Fibroblast of villous mesenchyme (primary cell): Measurements from ENCODE around the gene LYPD8. TPM values are rescaled to one million over a fixed set of nuclear protein-coding genes. Genes with fewer than 3 reads are reported as not detected.
"Not testable (repeated sequence)": the region's sequence is repeated elsewhere in the genome, so short reads cannot be mapped to it uniquely, and the experiment has no call there.

Source experiments
- DNase-seq: peaks from one replicate; pipeline ENCODE4 v3.0.0-alpha.2; 2010; ENCODE audit warnings: low read depth
- H3K4me3 ChIP-seq: 2 replicates; pipeline ENCODE4 v1.5.1; 2011; ENCODE audit warnings: low read depth, mild to moderate bottlenecking, low read length
- total RNA-seq: library from RNA; depleted of rRNA; stranded (reverse); fragments of >200 nt; gene quantifications from 2 replicates; pipeline ENCODE4 v1.2.3, GENCODE V29; 2012
- TF ChIP-seq, protein P1 (sequence below): IDR thresholded peaks from 2 replicates; pipeline ENCODE4 v1.5.1; 2012; ENCODE audit warnings: low read depth, mild to moderate bottlenecking, low read length; ENCODE audit not compliant: insufficient read depth

LYPD8 gene
- total RNA-seq, 1 donor: not detected

DNA sequence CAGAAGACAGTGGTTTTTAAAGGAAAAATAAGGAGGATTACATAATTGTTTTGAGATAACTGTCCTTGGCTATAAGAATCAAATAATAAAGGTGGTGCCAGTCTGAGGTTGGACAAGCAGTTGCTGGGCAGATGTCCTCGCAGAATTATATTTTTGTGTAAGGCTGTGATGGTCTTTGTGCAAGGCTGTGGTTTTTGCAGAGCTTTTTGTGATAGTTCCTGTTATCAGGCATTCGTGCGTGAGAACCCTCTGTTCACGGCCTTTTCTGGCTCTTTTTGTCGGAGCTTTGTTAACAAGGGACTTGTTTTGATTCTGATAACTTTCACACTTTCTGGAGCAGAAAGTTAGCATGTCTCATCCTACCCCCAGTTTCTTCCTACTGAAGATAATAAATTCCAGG, 36.8 kb upstream of the LYPD8 start:
- no peak overlapping the region for H3K4me3 ChIP-seq
- TF ChIP-seq, protein P1, sequence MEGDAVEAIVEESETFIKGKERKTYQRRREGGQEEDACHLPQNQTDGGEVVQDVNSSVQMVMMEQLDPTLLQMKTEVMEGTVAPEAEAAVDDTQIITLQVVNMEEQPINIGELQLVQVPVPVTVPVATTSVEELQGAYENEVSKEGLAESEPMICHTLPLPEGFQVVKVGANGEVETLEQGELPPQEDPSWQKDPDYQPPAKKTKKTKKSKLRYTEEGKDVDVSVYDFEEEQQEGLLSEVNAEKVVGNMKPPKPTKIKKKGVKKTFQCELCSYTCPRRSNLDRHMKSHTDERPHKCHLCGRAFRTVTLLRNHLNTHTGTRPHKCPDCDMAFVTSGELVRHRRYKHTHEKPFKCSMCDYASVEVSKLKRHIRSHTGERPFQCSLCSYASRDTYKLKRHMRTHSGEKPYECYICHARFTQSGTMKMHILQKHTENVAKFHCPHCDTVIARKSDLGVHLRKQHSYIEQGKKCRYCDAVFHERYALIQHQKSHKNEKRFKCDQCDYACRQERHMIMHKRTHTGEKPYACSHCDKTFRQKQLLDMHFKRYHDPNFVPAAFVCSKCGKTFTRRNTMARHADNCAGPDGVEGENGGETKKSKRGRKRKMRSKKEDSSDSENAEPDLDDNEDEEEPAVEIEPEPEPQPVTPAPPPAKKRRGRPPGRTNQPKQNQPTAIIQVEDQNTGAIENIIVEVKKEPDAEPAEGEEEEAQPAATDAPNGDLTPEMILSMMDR: no peak
- no peak for DNase-seq

DNA sequence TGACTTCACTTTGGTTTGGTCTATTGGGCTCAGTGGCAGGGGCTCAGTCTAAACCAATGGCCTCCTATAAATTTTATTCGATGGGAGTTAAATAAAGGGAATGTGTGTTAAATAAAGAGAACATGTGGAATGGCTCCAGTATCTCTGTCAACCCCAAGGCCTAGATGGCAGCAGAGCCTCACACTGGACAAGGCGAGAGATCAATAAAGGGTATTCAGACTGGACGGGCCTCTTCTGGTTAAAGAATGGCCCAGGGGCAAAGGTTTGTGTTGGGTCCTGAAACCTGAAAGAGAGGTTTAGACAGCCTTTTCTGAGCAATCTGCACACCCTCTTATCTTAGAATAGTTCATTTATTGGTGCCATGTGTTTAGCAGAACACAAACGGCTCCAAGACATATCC, 35.5 kb upstream of the LYPD8 start:
- H3K4me3 ChIP-seq: no peak overlapping the region
- no peak for DNase-seq
- TF ChIP-seq, protein P1: no peak

DNA sequence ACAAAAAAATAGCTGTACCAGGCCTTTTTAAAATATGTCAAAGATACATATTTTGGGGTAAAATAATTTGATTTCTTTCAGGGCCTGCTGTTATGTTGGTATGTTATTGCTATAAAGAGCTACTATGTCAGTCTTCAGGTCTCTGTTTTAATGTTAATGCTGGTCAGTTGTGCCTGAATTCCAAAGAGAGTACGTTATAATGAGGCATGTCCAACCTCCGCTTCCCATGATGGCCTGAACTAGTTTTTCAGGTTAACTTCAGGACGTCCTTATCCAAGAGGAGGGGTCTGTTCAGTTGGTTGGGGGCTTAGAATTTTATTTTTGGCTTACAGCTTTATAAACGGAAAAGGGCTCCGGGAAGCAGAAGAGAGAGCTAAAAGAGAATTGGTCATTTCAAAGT, 34.9 kb upstream of the LYPD8 start:
- H3K4me3 ChIP-seq: no peak overlapping the region
- DNase-seq: no peak
- TF ChIP-seq, protein P1: no peak

DNA sequence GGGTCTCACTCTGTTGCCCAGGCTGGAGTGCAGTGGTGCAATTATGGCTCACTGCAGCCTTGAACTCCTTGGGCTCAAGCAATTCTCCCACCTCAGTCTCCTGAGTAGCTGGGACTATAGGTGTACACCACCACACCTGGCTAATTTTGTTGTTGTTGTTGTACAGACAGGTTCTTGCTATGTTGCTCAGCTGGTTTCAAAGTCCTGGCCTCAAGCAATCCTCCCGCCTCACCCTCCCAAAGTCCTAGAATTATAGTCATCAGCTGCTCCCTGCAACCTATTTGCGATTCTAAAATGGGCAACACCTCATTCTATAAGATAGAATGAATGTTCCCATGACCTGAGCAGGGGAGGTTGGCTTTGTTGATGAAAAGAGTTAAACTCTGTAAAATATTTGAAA, 33.8 kb upstream of the LYPD8 start:
- H3K4me3 ChIP-seq, DNase-seq: not testable (repeated sequence)

DNA sequence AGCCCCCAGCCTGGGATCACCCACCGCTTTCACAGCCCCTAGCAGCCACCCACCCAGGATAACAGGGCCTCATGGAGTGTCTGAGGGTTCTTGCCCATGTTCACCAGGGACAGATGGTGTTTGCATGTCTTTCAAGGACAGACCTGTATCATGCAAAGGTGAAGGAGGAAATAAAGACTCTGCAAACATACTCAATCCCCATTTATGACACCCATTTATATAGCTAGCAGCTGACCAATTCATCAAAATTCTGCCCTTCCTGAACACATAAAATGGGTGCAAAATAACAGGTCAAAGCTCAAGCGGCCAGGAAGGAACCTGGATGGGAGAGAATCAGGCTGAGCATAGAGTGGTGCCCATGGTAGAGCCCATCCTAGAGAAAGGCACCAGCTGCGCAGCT, 32.8 kb upstream of the LYPD8 start:
- TF ChIP-seq, protein P1: no peak
- no peak overlapping the region for H3K4me3 ChIP-seq
- no peak for DNase-seq

DNA sequence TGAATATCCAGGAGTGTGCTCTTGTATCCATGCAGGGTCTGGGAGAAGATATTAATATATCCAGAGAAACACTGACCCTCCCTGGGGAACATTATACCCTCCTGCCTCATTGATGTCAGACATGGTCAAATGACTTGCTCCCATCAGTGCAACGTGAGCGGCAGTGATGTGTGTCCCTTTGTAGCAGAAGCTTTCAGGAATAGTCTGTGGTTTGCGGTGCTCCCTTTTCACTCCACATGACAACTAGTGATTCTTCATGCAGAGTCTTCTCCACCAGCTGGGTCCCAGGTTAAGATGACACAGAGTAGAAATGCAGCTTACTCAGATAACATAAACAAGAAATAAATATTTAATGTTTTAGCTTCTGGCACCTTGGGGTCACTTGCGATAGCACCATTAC, 31.9 kb upstream of the LYPD8 start:
- no peak for DNase-seq
- no peak overlapping the region for H3K4me3 ChIP-seq
- TF ChIP-seq, protein P1: no peak

DNA sequence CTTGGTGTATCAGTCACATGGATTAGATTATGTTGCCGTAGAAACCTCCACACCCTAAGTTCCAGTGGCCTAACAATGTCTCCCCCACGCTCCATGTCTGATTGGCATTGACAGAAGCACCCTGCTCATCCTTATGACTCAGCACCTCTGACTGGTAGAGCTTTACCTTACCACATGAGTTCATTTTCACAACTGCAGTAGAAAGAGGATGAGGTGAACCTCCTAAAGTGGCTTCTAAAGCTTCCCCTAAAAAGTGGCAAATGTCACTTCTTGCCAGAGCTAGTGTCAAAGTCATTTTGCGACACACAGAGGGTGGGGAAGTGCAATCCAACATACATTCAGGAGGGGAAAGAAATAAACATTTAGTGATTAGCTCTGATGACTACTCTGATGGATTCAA, 30.6 kb upstream of the LYPD8 start:
- TF ChIP-seq, protein P1: no peak
- DNase-seq: no peak
- H3K4me3 ChIP-seq: no peak overlapping the region
